Adrenal gland (tissue), 5 donors: Measurements from ENCODE around the gene MYH10.

Experiments used
- POLR2A ChIP-seq, 2 donors: fragments of 450-650 bp; IDR thresholded peaks; one replicate each; pipeline ENCODE4 v1.6.1; 2017; ENCODE audit warnings: antibody characterized with exemption in 2 of 2, mild to moderate bottlenecking in 2 of 2, moderate library complexity in 1 of 2
- TF ChIP-seq, protein P1 (sequence below), 6 experiments: fragments of 450-650 bp in 4 of 6; fragments of 200-600 bp in 2 of 6; sonication (generic) in 1 of 6; IDR thresholded peaks; 1 replicate in 5 of 6; 2 replicates in 1 of 6; pipeline versions ENCODE4 v1.5.1 to v1.8.0; 2016 to 2021; ENCODE audit warnings: antibody characterized with exemption in 6 of 6, mild to moderate bottlenecking in 2 of 6, moderate library complexity in 1 of 6
- donor health status: DM: no; HTN: no; CAD: no.

DNA sequence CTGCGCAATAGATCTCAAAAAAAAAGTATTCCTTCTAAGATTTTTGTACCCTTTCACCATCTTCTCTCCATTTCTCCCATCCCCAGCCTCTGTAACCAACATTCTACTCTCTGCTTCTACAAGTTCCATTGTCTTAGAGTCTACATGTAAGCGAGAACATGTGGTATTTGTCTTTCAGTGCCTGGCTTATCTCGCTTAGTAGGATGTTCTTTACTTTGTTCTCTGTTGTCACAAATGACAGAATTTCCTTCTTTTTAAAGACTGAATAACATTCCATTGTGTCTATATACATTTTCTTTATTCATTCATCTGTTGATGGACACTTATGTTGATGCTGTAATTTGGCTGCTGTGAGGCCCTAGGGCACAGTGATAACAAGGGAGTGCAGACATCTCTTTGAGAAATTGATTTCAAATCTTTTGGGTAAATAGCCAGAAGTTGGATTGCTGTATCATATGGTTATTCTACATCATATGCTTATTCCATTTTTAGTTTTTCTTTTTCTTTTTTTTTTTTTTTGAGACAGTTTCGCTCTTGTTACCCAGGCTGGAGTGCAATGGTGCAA lies 37.7 kb upstream of the MYH10 start:
- TF ChIP-seq, protein P1, sequence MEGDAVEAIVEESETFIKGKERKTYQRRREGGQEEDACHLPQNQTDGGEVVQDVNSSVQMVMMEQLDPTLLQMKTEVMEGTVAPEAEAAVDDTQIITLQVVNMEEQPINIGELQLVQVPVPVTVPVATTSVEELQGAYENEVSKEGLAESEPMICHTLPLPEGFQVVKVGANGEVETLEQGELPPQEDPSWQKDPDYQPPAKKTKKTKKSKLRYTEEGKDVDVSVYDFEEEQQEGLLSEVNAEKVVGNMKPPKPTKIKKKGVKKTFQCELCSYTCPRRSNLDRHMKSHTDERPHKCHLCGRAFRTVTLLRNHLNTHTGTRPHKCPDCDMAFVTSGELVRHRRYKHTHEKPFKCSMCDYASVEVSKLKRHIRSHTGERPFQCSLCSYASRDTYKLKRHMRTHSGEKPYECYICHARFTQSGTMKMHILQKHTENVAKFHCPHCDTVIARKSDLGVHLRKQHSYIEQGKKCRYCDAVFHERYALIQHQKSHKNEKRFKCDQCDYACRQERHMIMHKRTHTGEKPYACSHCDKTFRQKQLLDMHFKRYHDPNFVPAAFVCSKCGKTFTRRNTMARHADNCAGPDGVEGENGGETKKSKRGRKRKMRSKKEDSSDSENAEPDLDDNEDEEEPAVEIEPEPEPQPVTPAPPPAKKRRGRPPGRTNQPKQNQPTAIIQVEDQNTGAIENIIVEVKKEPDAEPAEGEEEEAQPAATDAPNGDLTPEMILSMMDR (IDR thresholded peaks at IDR 0.05) = no peak
- no peak for TF ChIP-seq POLR2A (IDR thresholded peaks at IDR 0.05)
